ENCODE results near the gene QKI.

QKI gene

GRCh38 chr6:163536770-163537169 lies 122.3 kb downstream of the QKI start:
- peak; percentile 25 for DNase-seq (ENCODE audit: low read depth)

- no peak for DNase-seq (ENCODE audit: low read depth)
Measured at GRCh38 chr6:163538331-163538730, 123.8 kb downstream of the QKI start.

- no peak for DNase-seq (ENCODE audit: low read depth)
Measured at GRCh38 chr6:163539101-163539762, 124.7 kb downstream of the QKI start.

GRCh38 chr6:163543321-163543720 lies 128.8 kb downstream of the QKI start:
- DNase-seq (ENCODE audit: low read depth) = no peak

GRCh38 chr6:163545370-163545769 lies 130.9 kb downstream of the QKI start:
- no peak for DNase-seq (ENCODE audit: low read depth)

GRCh38 chr6:163547287-163547686 lies 132.8 kb downstream of the QKI start:
- DNase-seq (ENCODE audit: low read depth) = no peak

- DNase-seq (ENCODE audit: low read depth) = no peak
Measured at GRCh38 chr6:163548624-163549023, 134.1 kb downstream of the QKI start.

- no peak for DNase-seq (ENCODE audit: low read depth)
Measured at GRCh38 chr6:163554032-163554431, 139.5 kb downstream of the QKI start.

- DNase-seq (ENCODE audit: low read depth) = peak; percentile 34
Measured at GRCh38 chr6:163554663-163555062, 140.1 kb downstream of the QKI start.

GRCh38 chr6:163559661-163560060 lies 145.1 kb downstream of the QKI start:
- no peak for DNase-seq (ENCODE audit: low read depth)

- no peak for DNase-seq (ENCODE audit: low read depth)
Measured at GRCh38 chr6:163563318-163563717, 148.8 kb downstream of the QKI start.

GRCh38 chr6:163564534-163564933 lies 150.0 kb downstream of the QKI start:
- DNase-seq (ENCODE audit: low read depth) = no peak

GRCh38 chr6:163565140-163565539 lies 150.6 kb downstream of the QKI start:
- no peak for DNase-seq (ENCODE audit: low read depth)

- DNase-seq (ENCODE audit: low read depth) = no peak
Measured at GRCh38 chr6:163566056-163566455, 151.5 kb downstream of the QKI start.

GRCh38 chr6:163568275-163568674 lies 153.8 kb downstream of the QKI start:
- no peak for DNase-seq (ENCODE audit: low read depth)

- no peak for DNase-seq (ENCODE audit: low read depth)
Measured at GRCh38 chr6:163570579-163571231, 156.2 kb downstream of the QKI start.

GRCh38 chr6:163571730-163572129 lies 157.2 kb downstream of the QKI start:
- no peak for DNase-seq (ENCODE audit: low read depth)

GRCh38 chr6:163572612-163573011 lies 158.1 kb downstream of the QKI start:
- DNase-seq (ENCODE audit: low read depth) = no peak

GRCh38 chr6:163573503-163574179 lies 159.1 kb downstream of the QKI start:
- DNase-seq (ENCODE audit: low read depth) = no peak

GRCh38 chr6:163576114-163576513 lies 161.6 kb downstream of the QKI start:
- DNase-seq (ENCODE audit: low read depth) = no peak

- DNase-seq (ENCODE audit: low read depth) = no peak
Measured at GRCh38 chr6:163577404-163577803, 162.9 kb downstream of the QKI start.

GRCh38 chr6:163579111-163579879 lies 164.8 kb downstream of the QKI start:
- no peak for DNase-seq (ENCODE audit: low read depth)

- DNase-seq (ENCODE audit: low read depth) = no peak
Measured at GRCh38 chr6:163579880-163580295, 165.4 kb downstream of the QKI start.
